Measurements from ENCODE around the gene NHLH1. TPM values are rescaled to one million over a fixed set of nuclear protein-coding genes. Genes with fewer than 3 reads are reported as not detected.

NHLH1 gene
- total RNA-seq, 1 experiment from 2014 or later = not detected

GRCh38 chr1:160412028-160412362 is 45.1 kb downstream of the NHLH1 start:
- no peak for DNase-seq (ENCODE audit: low read depth)

DNA sequence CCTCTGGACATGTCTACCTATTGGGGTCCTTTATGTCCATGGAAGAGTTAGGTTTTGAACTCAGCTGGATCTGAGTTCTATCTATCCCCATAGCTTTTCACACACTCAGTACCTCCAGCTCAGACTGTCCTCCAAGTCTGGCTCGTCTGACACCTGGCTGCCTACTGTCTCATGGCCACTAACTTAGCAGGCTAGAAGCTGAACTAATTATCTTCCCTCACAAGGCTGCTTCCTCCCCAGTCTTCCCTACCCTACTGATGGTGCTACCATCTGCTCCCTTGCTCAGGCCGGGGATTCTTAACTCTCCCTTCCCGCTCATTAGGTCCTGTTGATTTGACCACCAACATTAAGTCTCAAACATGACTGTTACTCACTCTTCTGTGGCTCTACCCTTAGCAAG is 46.8 kb downstream of the NHLH1 start:
- DNase-seq (ENCODE audit: low read depth) = no peak

- DNase-seq (ENCODE audit: low read depth) = no peak
These were observed 48.0 kb downstream of the NHLH1 start for GRCh38 chr1:160414881-160415280.

- no peak for DNase-seq (ENCODE audit: low read depth)
These were observed 48.9 kb downstream of the NHLH1 start for GRCh38 chr1:160415696-160416290.

DNA sequence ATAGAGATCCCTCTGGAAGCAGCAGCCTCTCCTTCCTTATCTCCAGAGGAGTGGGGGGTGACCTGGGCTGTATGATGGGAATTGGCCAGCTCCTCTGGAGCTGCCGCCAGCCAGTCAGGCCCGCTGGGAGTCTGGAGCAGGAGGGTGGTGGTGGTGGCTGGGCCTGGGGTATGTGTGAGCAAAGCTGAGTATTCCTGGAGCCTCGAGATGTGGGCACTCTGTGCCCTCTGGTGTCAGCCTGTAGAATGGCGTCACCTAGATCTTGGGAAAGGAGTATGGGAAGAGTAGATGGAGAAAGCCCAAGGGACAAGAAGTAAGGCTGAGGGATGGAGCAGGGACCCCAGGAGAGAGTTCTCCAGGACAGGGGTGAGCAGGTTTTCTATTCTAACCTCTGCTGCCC is 49.5 kb downstream of the NHLH1 start:
- peak; percentile 21 for DNase-seq (ENCODE audit: low read depth)

GRCh38 chr1:160418483-160418882 is 51.6 kb downstream of the NHLH1 start:
- DNase-seq (ENCODE audit: low read depth) = no peak

- DNase-seq (ENCODE audit: low read depth) = no peak
These were observed 52.4 kb downstream of the NHLH1 start for GRCh38 chr1:160419150-160419837.

DNA sequence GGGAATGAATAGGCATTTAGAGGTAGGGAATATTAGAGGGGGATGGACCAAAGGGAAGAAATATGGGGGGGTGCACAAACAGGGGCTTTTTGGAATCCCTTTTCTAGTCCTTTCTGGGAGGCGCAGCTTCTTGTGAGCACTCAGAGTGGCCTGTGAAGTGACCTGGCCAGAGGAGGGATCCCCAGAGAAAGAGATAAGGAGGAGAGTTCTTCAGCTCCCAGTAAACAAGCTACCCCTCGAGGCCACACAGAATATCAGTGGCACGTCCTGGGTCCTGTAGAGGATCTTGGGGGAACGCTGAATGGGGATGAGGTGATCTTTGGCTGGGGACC is 52.9 kb downstream of the NHLH1 start:
- DNase-seq (ENCODE audit: low read depth) = no peak

DNA sequence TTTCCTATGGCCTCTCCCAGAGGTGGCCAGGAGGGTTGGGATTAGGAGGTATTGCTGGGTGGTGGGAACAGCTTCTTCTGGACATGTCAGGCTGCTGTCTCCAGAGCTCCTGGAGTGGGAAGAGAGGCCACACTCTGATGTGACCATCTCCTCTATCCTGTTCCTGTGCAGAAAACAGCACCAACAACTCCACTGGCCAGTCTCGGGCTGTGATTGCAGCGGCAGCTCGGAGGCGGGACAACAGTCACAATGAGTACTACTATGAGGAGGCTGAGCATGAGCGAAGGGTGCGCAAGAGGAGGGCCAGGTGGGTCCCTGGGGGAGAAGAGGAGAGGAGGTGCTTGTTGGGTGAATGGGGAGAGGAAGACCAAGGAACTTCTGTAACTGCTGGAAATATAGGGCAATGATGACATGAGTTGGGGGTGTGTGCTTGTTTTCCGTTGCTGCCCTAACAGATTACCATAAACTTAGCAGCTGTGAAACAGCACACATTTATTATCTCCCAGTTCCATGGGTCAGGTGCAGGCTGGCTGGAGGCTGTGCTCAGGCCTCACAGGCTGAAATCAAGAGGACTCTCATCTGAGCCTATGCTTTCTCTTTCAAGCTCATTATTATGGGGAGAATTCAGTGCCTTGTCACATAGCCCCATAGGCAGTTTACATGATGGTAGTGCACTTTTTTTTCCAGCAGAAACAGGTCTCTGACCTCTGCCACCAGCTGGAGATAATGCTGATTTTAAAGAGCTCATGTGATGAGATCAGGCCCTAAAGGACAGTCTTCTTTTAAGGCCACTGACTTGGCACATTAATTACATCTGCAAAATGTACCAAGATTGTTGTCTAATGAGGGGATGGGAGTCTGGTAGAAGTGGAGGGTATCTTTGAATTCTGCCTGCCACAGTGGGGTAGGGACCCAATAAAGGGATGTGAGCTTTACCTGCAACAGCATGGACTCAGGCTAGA is 54.3 kb downstream of the NHLH1 start:
- no peak for DNase-seq (ENCODE audit: low read depth)

DNA sequence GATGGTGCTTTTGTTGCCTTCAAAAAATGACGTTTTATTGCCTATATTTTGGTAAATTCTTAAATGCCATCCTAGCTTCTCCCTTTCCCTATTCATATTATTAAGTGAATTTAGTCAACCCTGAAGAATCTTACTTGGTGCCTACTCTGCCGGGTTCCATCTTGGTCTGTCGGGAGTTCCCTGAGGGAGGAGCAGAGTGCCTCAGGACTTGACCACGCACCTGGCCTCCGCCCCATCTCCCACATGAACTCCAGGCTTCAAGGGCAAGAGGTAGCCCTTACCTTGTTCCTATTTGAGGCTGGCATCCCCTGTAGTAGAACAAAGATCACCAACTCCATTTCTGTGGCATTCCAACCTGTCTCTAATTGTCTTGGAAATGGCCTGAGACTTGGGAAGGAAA is 55.0 kb downstream of the NHLH1 start:
- DNase-seq (ENCODE audit: low read depth) = no peak

Other genes starting within 250 kb of the NHLH1 start
- gene ATP1A4, start 215.5 kb upstream of the NHLH1 start, total RNA-seq (2014; rRNA removed; shearing (Covaris generic)) = not detected in 2 replicates
- gene CASQ1, start 176.5 kb upstream of the NHLH1 start, total RNA-seq (2014; rRNA removed; shearing (Covaris generic)) = not detected in 2 replicates
- 107 and 111 TPM in 2 replicates for gene PEA15, start 161.7 kb upstream of the NHLH1 start, total RNA-seq (2014; rRNA removed; shearing (Covaris generic))
- 28.4 and 31.4 TPM in 2 replicates for gene DCAF8, start 104.5 kb upstream of the NHLH1 start, total RNA-seq (2014; rRNA removed; shearing (Covaris generic))
- gene PEX19, start 81.9 kb upstream of the NHLH1 start, total RNA-seq (2014; rRNA removed; shearing (Covaris generic)) = 29.2 and 35.6 TPM in 2 replicates
- gene COPA, start 23.8 kb upstream of the NHLH1 start, total RNA-seq (2014; rRNA removed; shearing (Covaris generic)) = 127 and 140 TPM in 2 replicates
- 65.6 and 88.6 TPM in 2 replicates for gene NCSTN, start 23.7 kb upstream of the NHLH1 start, total RNA-seq (2014; rRNA removed; shearing (Covaris generic))
- 0.10 and 0.12 TPM in 2 replicates for gene VANGL2, start 33.5 kb downstream of the NHLH1 start, total RNA-seq (2014; rRNA removed; shearing (Covaris generic))
- not detected in 2 replicates for gene SLAMF6, start 156.2 kb downstream of the NHLH1 start, total RNA-seq (2014; rRNA removed; shearing (Covaris generic))
- gene CD84, start 212.4 kb downstream of the NHLH1 start, total RNA-seq (2014; rRNA removed; shearing (Covaris generic)) = not detected in 2 replicates

Measured in RPMI7951 (cell line).